SK-N-SH (cell line): Measurements from ENCODE around the gene EFCAB8. TPM values are rescaled to one million over a fixed set of nuclear protein-coding genes. Genes with fewer than 3 reads are reported as not detected.

Experiments
- CTCF ChIA-PET: fragments of 300-600, 350-600 bp; formaldehyde crosslinking; extraction: SDS; loops from one replicate; lab custom pipeline; 2021; lab: Yijun Ruan, JAX
- POLR2A ChIA-PET: fragments of 350-600 bp; sonication (Branson Sonifier 250); formaldehyde crosslinking; extraction: SDS; loops from one replicate; lab custom pipeline; 2020; ENCODE audit warnings: antibody characterized with exemption, inconsistent platforms; lab: Yijun Ruan, JAX
- DNase-seq: peaks from one replicate; pipeline ENCODE4 v3.0.0; 2012
- H2AFZ ChIP-seq: fragments of 200-600 bp; sonication (generic); 2 replicates; pipeline ENCODE4 v1.8.1; 2016; ENCODE audit warnings: antibody characterized with exemption, mild to moderate bottlenecking, low read depth
- H3F3A ChIP-seq: fragments of 200-600 bp; sonication (generic); replicated peaks from 2 replicates; pipeline ENCODE3; 2016; ENCODE audit warnings: antibody characterized with exemption, mild to moderate bottlenecking; ENCODE audit not compliant: insufficient read depth
- H3K27ac ChIP-seq, 2 experiments: fragments of 200-500 bp in 1 of 2; fragments of 200-600 bp in 1 of 2; sonication (Bioruptor generic) in 1 of 2; sonication (generic), shearing (Covaris generic) in 1 of 2; 2 replicates each; pipeline versions ENCODE4 v1.5.1 to v1.6.1; 2014 to 2016; ENCODE audit warnings: low read depth in 2 of 2, inconsistent platforms in 1 of 2, low read length in 1 of 2, mild to moderate bottlenecking in 1 of 2, mixed read lengths in 1 of 2
- H3K27me3 ChIP-seq: fragments of 200-600 bp; sonication (generic), shearing (Covaris generic); 2 replicates; pipeline ENCODE4 v1.6.1; 2016; ENCODE audit warnings: mixed run types; ENCODE audit not compliant: insufficient read depth
- H3K36me3 ChIP-seq, 2 experiments: fragments of 200-500 bp in 1 of 2; fragments of 200-600 bp in 1 of 2; sonication (Bioruptor generic) in 1 of 2; sonication (generic) in 1 of 2; replicated peaks in 1 of 2; 2 replicates each; pipeline versions ENCODE3 to v1.5.1; 2014 to 2016; ENCODE audit warnings: low read length in 1 of 2, mild to moderate bottlenecking in 1 of 2; ENCODE audit not compliant: insufficient read depth in 2 of 2, control insufficient read depth in 1 of 2
- H3K4me1 ChIP-seq, 2 experiments: fragments of 200-500 bp in 1 of 2; fragments of 200-600 bp in 1 of 2; sonication (Bioruptor generic) in 1 of 2; sonication (generic), shearing (Covaris generic) in 1 of 2; 2 replicates each; pipeline versions ENCODE4 v1.5.1 to v1.6.1; 2014 to 2016; ENCODE audit warnings: low read depth in 1 of 2, low read length in 1 of 2, mixed run types in 1 of 2; ENCODE audit not compliant: insufficient read depth in 2 of 2, control insufficient read depth in 1 of 2
- H3K4me2 ChIP-seq: fragments of 200-600 bp; sonication (generic), shearing (Covaris generic); 2 replicates; pipeline ENCODE4 v1.6.1; 2017; ENCODE audit warnings: mixed run types
- H3K4me3 ChIP-seq, 2 experiments: fragments of 200-500 bp in 1 of 2; fragments of 200-600 bp in 1 of 2; sonication (Bioruptor generic) in 1 of 2; sonication (generic), shearing (Covaris generic) in 1 of 2; 2 replicates each; pipeline versions ENCODE4 v1.5.1 to v1.8.1; 2014 to 2016; ENCODE audit warnings: low read depth in 2 of 2, inconsistent platforms in 1 of 2, low read length in 1 of 2, mild to moderate bottlenecking in 1 of 2, mixed read lengths in 1 of 2, moderate library complexity in 1 of 2
- H3K79me2 ChIP-seq: fragments of 200-600 bp; sonication (generic); 2 replicates; pipeline ENCODE4 v1.8.1; 2017; ENCODE audit warnings: mild to moderate bottlenecking; ENCODE audit not compliant: insufficient read depth
- H3K9ac ChIP-seq: fragments of 200-600 bp; sonication (generic); 2 replicates; pipeline ENCODE4 v1.6.1; 2017; ENCODE audit warnings: mixed run types
- H3K9me2 ChIP-seq: fragments of 200-600 bp; sonication (generic); 2 replicates; pipeline ENCODE4 v1.6.1; 2017; ENCODE audit warnings: mixed run types
- H3K9me3 ChIP-seq: fragments of 200-600 bp; sonication (generic); 2 replicates; pipeline ENCODE4 v1.6.1; 2017; ENCODE audit warnings: mixed run types, mild to moderate bottlenecking, moderate library complexity
- H4K20me1 ChIP-seq: fragments of 200-600 bp; sonication (generic); 2 replicates; pipeline ENCODE4 v1.6.1; 2017; ENCODE audit warnings: mild to moderate bottlenecking, mixed run types; ENCODE audit not compliant: insufficient read depth
- ELF1 ChIP-seq: IDR thresholded peaks from 2 replicates; pipeline ENCODE4 v1.4.0; 2012
- EZH2phosphoT487 ChIP-seq: fragments of 200-600 bp; sonication (generic); IDR thresholded peaks from 2 replicates; pipeline ENCODE4 v1.6.1; 2017; ENCODE audit warnings: low read depth, mixed run types, mild to moderate bottlenecking, antibody characterized with exemption, moderate library complexity, borderline replicate concordance
- FOSL2 ChIP-seq: IDR thresholded peaks from 2 replicates; pipeline ENCODE4 v1.4.0; 2012; ENCODE audit warnings: low read depth, mild to moderate bottlenecking, moderate library complexity, borderline replicate concordance
- FOXJ3 ChIP-seq: sonication (generic); formaldehyde crosslinking; IDR thresholded peaks from 2 replicates; pipeline ENCODE4 v1.5.1; 2020; ENCODE audit warnings: mild to moderate bottlenecking, missing genetic modification reagents
- GATA2 ChIP-seq: sonication (generic); formaldehyde crosslinking; IDR thresholded peaks from 2 replicates; pipeline ENCODE4 v1.5.0; 2020; ENCODE audit warnings: mild to moderate bottlenecking, missing genetic modification reagents
- NFIC ChIP-seq: IDR thresholded peaks from 2 replicates; pipeline ENCODE4 v1.4.0; 2012; ENCODE audit warnings: borderline replicate concordance
- RFX5 ChIP-seq: IDR thresholded peaks from 2 replicates; pipeline ENCODE4 v1.6.1; 2012; ENCODE audit warnings: mild to moderate bottlenecking, improper control_type of control experiment, low read length
- SIN3A ChIP-seq: IDR thresholded peaks from 2 replicates; pipeline ENCODE4 v1.6.1; 2012; ENCODE audit warnings: low read depth, mild to moderate bottlenecking, low read length, moderate library complexity, borderline replicate concordance
- TAF1 ChIP-seq: IDR thresholded peaks from 2 replicates; pipeline ENCODE4 v1.6.1; 2012; ENCODE audit warnings: low read depth, mild to moderate bottlenecking, low read length, moderate library complexity, borderline replicate concordance
- TEAD4 ChIP-seq: IDR thresholded peaks from 2 replicates; pipeline ENCODE4 v1.4.0; 2012; ENCODE audit warnings: mild to moderate bottlenecking, borderline replicate concordance; ENCODE audit not compliant: insufficient read depth
- YY1 ChIP-seq: IDR thresholded peaks from 2 replicates; pipeline ENCODE4 v1.4.0; 2012; ENCODE audit warnings: low read depth, mild to moderate bottlenecking
- WGBS: methylation state at CpG from one replicate; pipeline ENCODE4 v1.1.6; 2017; ENCODE audit warnings: low lambda C conversion rate; 5-methylcytosine and 5-hydroxymethylcytosine counted together
- polyA plus RNA-seq, 3 experiments: library from polyadenylated mRNA; depleted of rRNA; stranded (reverse); fragments of >200 nt; gene quantifications; 2 replicates each; pipeline ENCODE4 v1.2.3, GENCODE V29; 2012
- TF ChIP-seq, protein P1 (sequence below): IDR thresholded peaks from 2 replicates; pipeline ENCODE4 v1.4.0; 2012; ENCODE audit warnings: low read depth
- TF ChIP-seq, protein P2 (sequence below): fragments of 150-350 bp; IDR thresholded peaks from 2 replicates; pipeline ENCODE4 v1.6.1; 2016; ENCODE audit warnings: mild to moderate bottlenecking, low read depth, low read length
- TF ChIP-seq, protein P3 (sequence below): fragments of 200-600 bp; sonication (generic); IDR thresholded peaks from 2 replicates; pipeline ENCODE4 v1.6.1; 2017; ENCODE audit warnings: antibody characterized with exemption, mild to moderate bottlenecking, moderate library complexity
- TF ChIP-seq, protein P4 (sequence below): IDR thresholded peaks from 2 replicates; pipeline ENCODE4 v1.4.0; 2012; ENCODE audit warnings: low read depth, borderline replicate concordance

The EFCAB8 gene
- polyA plus RNA-seq, 1 of the 3 experiments (the other 2 are of a cell fraction) = not detected

DNA sequence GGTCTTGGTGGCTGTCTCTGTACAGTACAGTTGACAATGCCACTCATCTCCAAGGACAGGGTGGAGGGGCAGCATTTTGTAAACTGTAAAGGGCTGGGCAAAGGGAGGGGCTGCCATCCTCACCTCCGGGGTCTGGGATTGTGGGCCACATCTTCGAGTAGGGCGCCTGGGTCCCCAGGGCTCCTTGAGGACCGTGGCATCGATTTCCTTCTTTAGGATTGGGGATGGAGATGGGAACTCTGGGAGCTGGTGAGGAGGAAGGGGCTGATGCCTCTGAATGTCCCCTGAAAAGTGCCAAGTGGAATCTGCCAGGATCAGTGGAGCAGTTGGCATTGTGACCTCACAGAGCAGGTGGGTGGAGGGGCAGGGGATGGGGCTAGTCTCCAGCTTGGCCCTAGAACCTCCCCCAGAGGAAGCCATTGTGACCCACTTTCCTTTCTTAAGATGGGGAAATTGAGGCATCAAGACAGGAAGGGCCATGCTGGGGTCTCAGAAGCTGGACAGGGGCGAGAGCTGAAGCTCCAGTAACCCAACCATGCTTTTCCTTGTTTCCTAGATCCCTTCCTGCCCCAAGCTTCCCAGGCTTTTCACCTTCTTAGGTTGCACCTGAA lies 145.5 kb downstream of the EFCAB8 start, which contains the start of gene SUN5:
Gene SUN5, minus strand, starts transcription at position 293 of the 611 bp plus-strand sequence. Its CDS starts 93 bp downstream, at position 200.
- H3K27ac ChIP-seq = no peak within 1 kb of the TSS
- POLR2A ChIA-PET = no interaction called here
- 0% methylated on average over 5 of the region's 6 CpGs for WGBS
- H3K9me3 ChIP-seq = no peaks in the 10 kb centered on the region
- no peaks in the 10 kb centered on the region for H3K36me3 ChIP-seq
- H3K9me2 ChIP-seq = no peaks in the 10 kb centered on the region
- no peak for DNase-seq
- TF ChIP-seq, protein P1, sequence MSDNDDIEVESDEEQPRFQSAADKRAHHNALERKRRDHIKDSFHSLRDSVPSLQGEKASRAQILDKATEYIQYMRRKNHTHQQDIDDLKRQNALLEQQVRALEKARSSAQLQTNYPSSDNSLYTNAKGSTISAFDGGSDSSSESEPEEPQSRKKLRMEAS = no peak
- TF ChIP-seq ELF1 (no peak), SIN3A (no peak), FOXJ3 (CRISPR knock-in tag) (no peak), TEAD4 (no peak), YY1 (no peak), EZH2phosphoT487 (no peak), GATA2 (CRISPR knock-in tag) (no peak), NFIC (no peak), FOSL2 (no peak), RFX5 (no peak), TAF1 (no peak)
- TF ChIP-seq, protein P2, sequence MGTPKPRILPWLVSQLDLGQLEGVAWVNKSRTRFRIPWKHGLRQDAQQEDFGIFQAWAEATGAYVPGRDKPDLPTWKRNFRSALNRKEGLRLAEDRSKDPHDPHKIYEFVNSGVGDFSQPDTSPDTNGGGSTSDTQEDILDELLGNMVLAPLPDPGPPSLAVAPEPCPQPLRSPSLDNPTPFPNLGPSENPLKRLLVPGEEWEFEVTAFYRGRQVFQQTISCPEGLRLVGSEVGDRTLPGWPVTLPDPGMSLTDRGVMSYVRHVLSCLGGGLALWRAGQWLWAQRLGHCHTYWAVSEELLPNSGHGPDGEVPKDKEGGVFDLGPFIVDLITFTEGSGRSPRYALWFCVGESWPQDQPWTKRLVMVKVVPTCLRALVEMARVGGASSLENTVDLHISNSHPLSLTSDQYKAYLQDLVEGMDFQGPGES = no peak
- TF ChIP-seq, protein P3, sequence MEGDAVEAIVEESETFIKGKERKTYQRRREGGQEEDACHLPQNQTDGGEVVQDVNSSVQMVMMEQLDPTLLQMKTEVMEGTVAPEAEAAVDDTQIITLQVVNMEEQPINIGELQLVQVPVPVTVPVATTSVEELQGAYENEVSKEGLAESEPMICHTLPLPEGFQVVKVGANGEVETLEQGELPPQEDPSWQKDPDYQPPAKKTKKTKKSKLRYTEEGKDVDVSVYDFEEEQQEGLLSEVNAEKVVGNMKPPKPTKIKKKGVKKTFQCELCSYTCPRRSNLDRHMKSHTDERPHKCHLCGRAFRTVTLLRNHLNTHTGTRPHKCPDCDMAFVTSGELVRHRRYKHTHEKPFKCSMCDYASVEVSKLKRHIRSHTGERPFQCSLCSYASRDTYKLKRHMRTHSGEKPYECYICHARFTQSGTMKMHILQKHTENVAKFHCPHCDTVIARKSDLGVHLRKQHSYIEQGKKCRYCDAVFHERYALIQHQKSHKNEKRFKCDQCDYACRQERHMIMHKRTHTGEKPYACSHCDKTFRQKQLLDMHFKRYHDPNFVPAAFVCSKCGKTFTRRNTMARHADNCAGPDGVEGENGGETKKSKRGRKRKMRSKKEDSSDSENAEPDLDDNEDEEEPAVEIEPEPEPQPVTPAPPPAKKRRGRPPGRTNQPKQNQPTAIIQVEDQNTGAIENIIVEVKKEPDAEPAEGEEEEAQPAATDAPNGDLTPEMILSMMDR = no peak
- TF ChIP-seq, protein P4, sequence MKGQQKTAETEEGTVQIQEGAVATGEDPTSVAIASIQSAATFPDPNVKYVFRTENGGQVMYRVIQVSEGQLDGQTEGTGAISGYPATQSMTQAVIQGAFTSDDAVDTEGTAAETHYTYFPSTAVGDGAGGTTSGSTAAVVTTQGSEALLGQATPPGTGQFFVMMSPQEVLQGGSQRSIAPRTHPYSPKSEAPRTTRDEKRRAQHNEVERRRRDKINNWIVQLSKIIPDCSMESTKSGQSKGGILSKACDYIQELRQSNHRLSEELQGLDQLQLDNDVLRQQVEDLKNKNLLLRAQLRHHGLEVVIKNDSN = no peak
- TF ChIP-seq, all 33 proteins: peak for 0
- no peaks in the 10 kb centered on the region for H3F3A ChIP-seq
- H3K79me2 ChIP-seq = no peaks in the 10 kb centered on the region
- no peak within 1 kb of the TSS for H3K4me3 ChIP-seq
- H3K27me3 ChIP-seq = peaks cover 8% of the 10 kb centered on the region; the same call in 1 of the 2 replicates
- H3K4me2 ChIP-seq = no peak within 1 kb of the TSS
- no peak within 1 kb of the TSS for H2AFZ ChIP-seq
- no peaks in the 10 kb centered on the region for H4K20me1 ChIP-seq
- CTCF ChIA-PET = interaction anchor here (0.9 to 1.3 kb wide), 5 partner anchors 10 to 103 kb away, joined by 3 read pairs; no protein-coding TSS in a partner anchor
- H3K9ac ChIP-seq = no peak within 1 kb of the TSS
- no peaks in the 10 kb centered on the region for H3K4me1 ChIP-seq
